Measurements from ENCODE around the gene MACROH2A2.

The MACROH2A2 gene

GRCh38 chr10:70052462-70053217 lies at the start of gene MACROH2A2:
MACROH2A2 (plus strand) TSS chr10:70052846; CDS start chr10:70075659, 22,813 bp downstream.
- Mint-ChIP-seq H3K4me3 (peak within 1 kb of the TSS; percentile 92 to 98 (median 95)), H3K27ac (peak within 1 kb of the TSS; percentile 99), H3K36me3 (ENCODE audit: low read depth) (peaks cover 6% of the 10 kb centered on the region), H3K4me1 (peaks cover 35% of the 10 kb centered on the region), H3K9me3 (no peaks in the 10 kb centered on the region), H3K27me3 (ENCODE audit: low read depth) (no peaks in the 10 kb centered on the region)
- TF ChIP-seq, protein P1, sequence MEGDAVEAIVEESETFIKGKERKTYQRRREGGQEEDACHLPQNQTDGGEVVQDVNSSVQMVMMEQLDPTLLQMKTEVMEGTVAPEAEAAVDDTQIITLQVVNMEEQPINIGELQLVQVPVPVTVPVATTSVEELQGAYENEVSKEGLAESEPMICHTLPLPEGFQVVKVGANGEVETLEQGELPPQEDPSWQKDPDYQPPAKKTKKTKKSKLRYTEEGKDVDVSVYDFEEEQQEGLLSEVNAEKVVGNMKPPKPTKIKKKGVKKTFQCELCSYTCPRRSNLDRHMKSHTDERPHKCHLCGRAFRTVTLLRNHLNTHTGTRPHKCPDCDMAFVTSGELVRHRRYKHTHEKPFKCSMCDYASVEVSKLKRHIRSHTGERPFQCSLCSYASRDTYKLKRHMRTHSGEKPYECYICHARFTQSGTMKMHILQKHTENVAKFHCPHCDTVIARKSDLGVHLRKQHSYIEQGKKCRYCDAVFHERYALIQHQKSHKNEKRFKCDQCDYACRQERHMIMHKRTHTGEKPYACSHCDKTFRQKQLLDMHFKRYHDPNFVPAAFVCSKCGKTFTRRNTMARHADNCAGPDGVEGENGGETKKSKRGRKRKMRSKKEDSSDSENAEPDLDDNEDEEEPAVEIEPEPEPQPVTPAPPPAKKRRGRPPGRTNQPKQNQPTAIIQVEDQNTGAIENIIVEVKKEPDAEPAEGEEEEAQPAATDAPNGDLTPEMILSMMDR (IDR thresholded peaks at IDR 0.05; ENCODE audit: unreplicated experiment in 3 of 3): peak; percentile 56 to 58 (median 57)

DNA sequence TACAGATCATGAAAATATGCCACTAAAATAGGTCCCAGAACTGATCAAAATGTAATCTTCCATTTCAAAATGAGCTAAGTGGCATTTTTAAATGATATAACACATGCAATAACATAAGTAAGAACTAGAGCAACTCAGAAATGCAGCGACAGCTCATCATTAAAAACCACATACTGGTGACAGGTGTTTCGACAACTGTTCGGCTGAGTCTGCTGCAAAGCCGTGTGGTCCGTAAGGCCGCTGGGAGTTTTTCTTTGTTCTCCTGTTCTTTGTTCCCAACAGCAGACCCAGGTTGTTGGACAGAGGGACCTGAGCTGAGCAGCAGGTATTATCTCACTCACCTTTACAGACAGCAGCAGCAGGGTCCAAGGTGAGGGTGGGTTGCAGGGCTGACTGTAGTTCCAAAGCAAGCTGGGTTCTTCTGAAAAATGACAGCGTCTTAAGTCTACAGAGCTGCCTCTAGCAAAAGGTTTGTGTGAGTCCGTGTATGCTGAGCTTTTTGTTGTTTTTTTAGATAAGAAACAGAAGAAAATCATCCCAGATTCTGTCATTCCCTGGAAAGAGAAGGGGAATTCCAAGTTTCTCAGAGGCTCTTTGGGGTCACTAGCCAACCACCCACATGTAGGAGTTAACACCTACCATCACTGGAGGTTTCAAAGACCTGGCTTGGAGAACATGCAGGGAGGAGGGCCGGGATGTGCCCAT lies 45.4 kb upstream of the MACROH2A2 start:
- Mint-ChIP-seq H3K36me3 (ENCODE audit: low read depth) (no peaks in the 10 kb centered on the region), H3K9me3 (peaks cover 11% of the 10 kb centered on the region), H3K4me3 (peak overlapping the region in 2 of 3 experiments; percentile 69 to 72), H3K27me3 (ENCODE audit: low read depth) (peaks cover 4% of the 10 kb centered on the region), H3K27ac (peak overlapping the region in 2 of 3 experiments; percentile 56 to 89), H3K4me1 (peaks cover 22% of the 10 kb centered on the region)
- TF ChIP-seq, protein P1 (IDR thresholded peaks at IDR 0.05; ENCODE audit: unreplicated experiment in 3 of 3): no peak

- TF ChIP-seq, protein P1 (IDR thresholded peaks at IDR 0.05; ENCODE audit: unreplicated experiment in 3 of 3): no peak
- Mint-ChIP-seq H3K4me3 (no peak overlapping the region), H3K27me3 (ENCODE audit: low read depth) (peaks cover 12% of the 10 kb centered on the region), H3K9me3 (peaks cover 25% of the 10 kb centered on the region), H3K4me1 (peaks cover 8% of the 10 kb centered on the region), H3K27ac (no peak overlapping the region), H3K36me3 (ENCODE audit: low read depth) (no peaks in the 10 kb centered on the region)
Observed at GRCh38 chr10:70031215-70031614, 21.4 kb upstream of the MACROH2A2 start.

GRCh38 chr10:70032667-70033289 lies 19.9 kb upstream of the MACROH2A2 start:
- no peak overlapping the region for H3K4me3 Mint-ChIP-seq
- H3K27ac Mint-ChIP-seq: no peak overlapping the region
- peaks cover 14% of the 10 kb centered on the region for H3K27me3 Mint-ChIP-seq (ENCODE audit: low read depth)
- TF ChIP-seq, protein P1 (IDR thresholded peaks at IDR 0.05; ENCODE audit: unreplicated experiment in 3 of 3): no peak
- H3K9me3 Mint-ChIP-seq: peaks cover 23% of the 10 kb centered on the region
- H3K4me1 Mint-ChIP-seq: peaks cover 8% of the 10 kb centered on the region
- H3K36me3 Mint-ChIP-seq (ENCODE audit: low read depth): no peaks in the 10 kb centered on the region

- Mint-ChIP-seq H3K4me1 (peaks cover 8% of the 10 kb centered on the region), H3K4me3 (no peak overlapping the region), H3K9me3 (peaks cover 27% of the 10 kb centered on the region), H3K27me3 (ENCODE audit: low read depth) (peaks cover 14% of the 10 kb centered on the region), H3K36me3 (ENCODE audit: low read depth) (no peaks in the 10 kb centered on the region), H3K27ac (peak overlapping the region in 1 of 3 experiments; percentile 23)
- TF ChIP-seq, protein P1 (IDR thresholded peaks at IDR 0.05; ENCODE audit: unreplicated experiment in 3 of 3): no peak
Observed at GRCh38 chr10:70034232-70034631, 18.4 kb upstream of the MACROH2A2 start.
